ENCODE measurements around the gene VAMP5. TPM values are rescaled to one million over a fixed set of nuclear protein-coding genes. Genes with fewer than 3 reads are reported as not detected.
A peak's percentile ranks its signal among the peaks of the same experiment; 100 is the strongest.

VAMP5 gene
- total RNA-seq, 2 donors from 2014 or later, result 50.6 to 68.0 TPM

DNA sequence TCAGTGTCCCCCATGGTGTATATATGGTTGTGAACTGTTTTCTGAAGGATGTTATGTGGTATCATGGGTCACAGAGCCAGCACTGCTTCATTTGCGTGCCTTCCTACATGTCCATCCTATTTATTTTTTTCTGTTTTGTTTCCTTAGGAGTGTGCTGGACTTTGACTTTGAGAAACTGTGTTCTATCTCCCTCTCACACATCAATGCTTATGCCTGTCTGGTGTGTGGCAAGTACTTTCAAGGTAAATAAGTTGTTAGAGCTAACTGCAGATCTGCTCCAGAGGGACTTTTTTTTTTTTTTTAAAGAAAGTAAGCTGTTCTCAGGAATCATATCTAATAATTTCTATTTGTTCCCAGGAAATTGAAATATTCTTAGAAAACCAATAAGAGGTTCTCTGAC lies 37.1 kb downstream of the VAMP5 start:
- Mint-ChIP-seq H3K36me3 (peaks cover 10 to 26% of the 10 kb centered on the region in 2 donors), H3K9me3 (no peaks in the 10 kb centered on the region), H3K27ac (no peak overlapping the region)
- ATAC-seq, result no peak
- DNase-seq (ENCODE audit: low spot score in 2 of 2), result no peak

GRCh38 chr2:85623991-85624390 lies 39.8 kb downstream of the VAMP5 start:
- Mint-ChIP-seq H3K9me3 (no peaks in the 10 kb centered on the region), H3K36me3 (peaks cover 4 to 26% of the 10 kb centered on the region in 2 donors), H3K27ac (peak overlapping the region; percentile 36 to 51)
- DNase-seq (ENCODE audit: low spot score in 2 of 2) (no peak), ATAC-seq (no peak)

DNA sequence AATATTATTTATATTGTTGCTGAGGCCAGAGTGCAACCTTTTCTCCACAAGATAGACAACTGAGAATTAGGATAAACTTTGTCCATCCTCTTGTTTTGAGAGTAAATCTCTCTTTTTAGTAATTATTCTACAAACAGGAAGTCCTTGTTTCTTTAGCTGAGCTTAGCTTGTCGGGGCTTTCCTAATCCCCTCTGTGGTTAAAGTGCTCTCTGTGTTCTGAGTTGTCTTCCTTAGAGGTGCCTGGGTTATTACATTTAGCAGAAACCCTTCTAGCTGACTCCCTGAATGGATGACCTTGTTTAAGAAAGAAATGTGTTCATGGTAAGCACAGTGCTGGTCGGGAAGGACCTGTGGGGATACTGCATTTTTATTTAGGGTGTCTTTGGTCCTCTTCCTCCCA lies 44.4 kb downstream of the VAMP5 start:
- peaks cover 7 to 33% of the 10 kb centered on the region in 2 donors for H3K36me3 Mint-ChIP-seq
- H3K9me3 Mint-ChIP-seq, result no peaks in the 10 kb centered on the region
- peak; percentile 47 to 75 for ATAC-seq
- H3K27ac Mint-ChIP-seq, result peak overlapping the region; percentile 61 to 76
- DNase-seq (ENCODE audit: low spot score in 2 of 2), result no peak

- ATAC-seq (no peak), DNase-seq (ENCODE audit: low spot score in 2 of 2) (no peak)
- H3K9me3 Mint-ChIP-seq, result no peaks in the 10 kb centered on the region
- H3K36me3 Mint-ChIP-seq, result peaks cover 10 to 16% of the 10 kb centered on the region in 2 donors
- H3K27ac Mint-ChIP-seq, result peak overlapping the region in 1 of 2 donors; percentile 2
Observed at GRCh38 chr2:85631316-85631715, 47.1 kb downstream of the VAMP5 start.

DNA sequence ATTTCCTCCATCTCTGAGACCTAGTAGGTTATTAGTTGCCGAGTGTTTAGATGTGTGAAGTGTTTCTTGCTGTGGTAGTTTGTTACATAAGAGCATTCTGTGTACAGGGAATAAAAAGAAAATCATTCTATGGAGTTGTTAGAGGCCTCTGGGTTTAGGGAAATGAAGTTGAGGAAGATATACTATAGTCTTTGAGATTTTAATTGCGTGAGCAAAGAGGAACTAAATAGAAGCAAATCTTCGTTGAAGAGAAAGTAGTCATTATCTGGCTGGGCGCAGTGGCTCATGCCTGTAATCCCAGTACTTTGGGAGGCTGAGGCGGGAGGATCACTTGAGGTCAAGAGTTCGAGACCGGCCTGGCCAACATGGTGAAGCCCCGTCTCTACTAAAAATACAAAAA lies 50.8 kb downstream of the VAMP5 start:
- Mint-ChIP-seq H3K36me3 (peaks cover 9 to 10% of the 10 kb centered on the region in 2 donors), H3K27ac (peak overlapping the region in 1 of 2 donors; percentile 54), H3K9me3 (no peaks in the 10 kb centered on the region)
- ATAC-seq (no peak), DNase-seq (ENCODE audit: low spot score in 2 of 2) (no peak)

GRCh38 chr2:85635636-85636035 lies 51.4 kb downstream of the VAMP5 start:
- peak overlapping the region; percentile 51 to 54 for H3K27ac Mint-ChIP-seq
- peaks cover 9 to 10% of the 10 kb centered on the region in 2 donors for H3K36me3 Mint-ChIP-seq
- no peak for ATAC-seq
- DNase-seq (ENCODE audit: low spot score in 2 of 2), result no peak
- H3K9me3 Mint-ChIP-seq, result no peaks in the 10 kb centered on the region

DNA sequence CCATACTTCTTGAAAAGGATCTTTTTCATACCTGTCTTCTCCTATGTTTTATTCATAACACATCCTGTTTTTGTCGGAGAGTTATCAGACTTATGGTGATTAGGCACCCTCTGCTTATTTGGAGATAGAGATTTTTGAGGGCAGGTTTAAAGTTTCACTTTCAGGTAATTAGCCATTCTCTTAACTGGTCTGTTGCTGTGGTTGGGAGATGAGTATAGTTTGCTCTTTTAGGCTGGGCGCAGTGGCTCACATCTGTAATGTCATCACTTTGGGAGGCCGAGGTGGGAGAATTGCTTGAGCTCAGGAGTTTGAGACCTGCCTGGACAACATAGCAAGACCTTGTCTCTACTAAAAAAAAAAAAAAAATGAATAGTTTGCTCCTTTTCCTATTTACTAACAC lies 58.5 kb downstream of the VAMP5 start:
- H3K36me3 Mint-ChIP-seq, result peaks cover 11 to 24% of the 10 kb centered on the region in 2 donors
- ATAC-seq (peak; percentile 64 to 65), DNase-seq (ENCODE audit: low spot score in 2 of 2) (no peak)
- no peaks in the 10 kb centered on the region for H3K9me3 Mint-ChIP-seq
- peak overlapping the region; percentile 63 to 93 for H3K27ac Mint-ChIP-seq

Other genes starting within 250 kb of the VAMP5 start
- gene RETSAT, start 229.9 kb upstream of the VAMP5 start, total RNA-seq, result 10 to 100 TPM; 20.2 to 27.7 TPM
- 10 to 100 TPM; 11.9 to 30.1 TPM for gene ELMOD3, start 229.7 kb upstream of the VAMP5 start, total RNA-seq
- 10 to 100 TPM; 38.0 to 39.8 TPM for gene CAPG, start 174.1 kb upstream of the VAMP5 start, total RNA-seq
- gene SH2D6, start 165.7 kb upstream of the VAMP5 start, total RNA-seq, result 1 to 10 TPM in 1 of 2 donors, under 1 TPM in 1; 0.55 to 2.5 TPM
- 100 to 1,000 TPM; 271 to 281 TPM for gene MAT2A, start 45.3 kb upstream of the VAMP5 start, total RNA-seq
- 10 to 100 TPM; 21.2 to 21.5 TPM for gene GGCX, start 22.9 kb upstream of the VAMP5 start, total RNA-seq
- gene VAMP8, start 6.8 kb upstream of the VAMP5 start, total RNA-seq, result 100 to 1,000 TPM; 119 to 135 TPM
- gene RNF181, start 11.3 kb downstream of the VAMP5 start, total RNA-seq, result 100 to 1,000 TPM; 128 to 163 TPM
- gene TMEM150A, start 18.3 kb downstream of the VAMP5 start, total RNA-seq, result 1 to 10 TPM in 1 of 2 donors, under 1 TPM in 1; 0.91 to 3.1 TPM
- gene C2orf68, start 27.6 kb downstream of the VAMP5 start, total RNA-seq, result 10 to 100 TPM; 28.8 to 38.9 TPM
- gene USP39, start 31.8 kb downstream of the VAMP5 start, total RNA-seq, result 100 to 1,000 TPM in 1 of 2 donors, 10 to 100 TPM in 1; 70.7 to 105 TPM
- gene SFTPB, start 83.8 kb downstream of the VAMP5 start, total RNA-seq, result not detected
- gene GNLY, start 109.9 kb downstream of the VAMP5 start, total RNA-seq, result 10 to 100 TPM; 24.0 to 31.8 TPM
- gene ATOH8, start 169.6 kb downstream of the VAMP5 start, total RNA-seq, result not detected